ENCODE results near the gene ASRGL1.

The ASRGL1 gene

DNA sequence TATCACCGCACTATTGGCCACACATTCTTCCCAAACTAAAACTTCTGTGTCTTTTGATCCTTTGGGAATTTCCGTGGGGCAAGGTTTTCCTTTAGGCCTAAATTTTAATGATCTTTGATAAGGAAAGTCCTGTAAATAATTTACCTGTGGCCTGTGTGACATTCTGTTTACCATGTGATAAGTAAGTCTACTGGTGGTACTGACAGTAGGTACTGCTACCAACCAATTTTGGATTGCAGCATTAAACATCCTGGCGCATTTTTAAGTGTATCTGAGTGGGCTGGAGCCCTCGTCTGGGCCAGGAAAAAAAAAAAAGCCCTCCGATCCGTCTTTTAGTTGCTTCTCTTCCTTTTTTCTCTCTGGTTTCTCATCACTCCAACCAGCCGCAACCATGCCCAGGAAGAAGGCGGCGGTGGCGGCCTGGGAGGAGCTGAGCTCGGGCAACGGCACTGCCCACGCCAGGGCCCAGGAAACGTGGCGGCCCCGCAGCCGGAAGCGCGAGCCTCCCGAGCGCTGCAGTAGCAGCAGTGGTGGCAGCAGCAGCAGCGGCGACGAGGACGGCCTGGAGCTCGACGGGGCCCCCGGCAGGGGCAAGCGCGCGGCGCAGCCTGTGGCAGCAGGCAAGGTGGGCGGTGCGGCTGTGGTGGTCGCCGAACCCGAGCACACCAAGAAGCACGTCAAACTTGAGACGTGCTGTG, 33.6 kb downstream of the ASRGL1 start:
- Histone ChIP-seq H3K27me3 (ENCODE audit: insufficient read depth, low read length, poor library complexity, severe bottlenecking) (no peaks in the 10 kb centered on the region), H3F3A (ENCODE audit: low read depth) (no peaks in the 10 kb centered on the region), H2AFZ (ENCODE audit: low read length) (no peak overlapping the region), H3K9ac (ENCODE audit: low read depth, low read length, poor library complexity, severe bottlenecking) (no peak overlapping the region), H4K20me1 (ENCODE audit: insufficient read depth, low read length, poor library complexity, severe bottlenecking) (no peaks in the 10 kb centered on the region), H3K79me2 (ENCODE audit: insufficient read depth, low read length) (no peaks in the 10 kb centered on the region), H3K36me3 (ENCODE audit: insufficient read depth, low read length) (no peaks in the 10 kb centered on the region), H3K4me2 (ENCODE audit: low read depth, low read length, poor library complexity, severe bottlenecking) (no peak overlapping the region), H3K9me2 (replicated peaks; ENCODE audit: low read depth, low read length) (no peaks in the 10 kb centered on the region), H3K4me1 (ENCODE audit: insufficient read depth, low read length, poor library complexity, severe bottlenecking) (no peaks in the 10 kb centered on the region), H3K9me3 (ENCODE audit: insufficient read depth, low read depth, low read length) (no peaks in the 10 kb centered on the region), H3K4me3 (ENCODE audit: low read length, poor library complexity, severe bottlenecking) (no peak overlapping the region)
- TF ChIP-seq EZH2phosphoT487 (IDR thresholded peaks at IDR 0.05; ENCODE audit: borderline replicate concordance): no peak
- TF ChIP-seq, protein P1, sequence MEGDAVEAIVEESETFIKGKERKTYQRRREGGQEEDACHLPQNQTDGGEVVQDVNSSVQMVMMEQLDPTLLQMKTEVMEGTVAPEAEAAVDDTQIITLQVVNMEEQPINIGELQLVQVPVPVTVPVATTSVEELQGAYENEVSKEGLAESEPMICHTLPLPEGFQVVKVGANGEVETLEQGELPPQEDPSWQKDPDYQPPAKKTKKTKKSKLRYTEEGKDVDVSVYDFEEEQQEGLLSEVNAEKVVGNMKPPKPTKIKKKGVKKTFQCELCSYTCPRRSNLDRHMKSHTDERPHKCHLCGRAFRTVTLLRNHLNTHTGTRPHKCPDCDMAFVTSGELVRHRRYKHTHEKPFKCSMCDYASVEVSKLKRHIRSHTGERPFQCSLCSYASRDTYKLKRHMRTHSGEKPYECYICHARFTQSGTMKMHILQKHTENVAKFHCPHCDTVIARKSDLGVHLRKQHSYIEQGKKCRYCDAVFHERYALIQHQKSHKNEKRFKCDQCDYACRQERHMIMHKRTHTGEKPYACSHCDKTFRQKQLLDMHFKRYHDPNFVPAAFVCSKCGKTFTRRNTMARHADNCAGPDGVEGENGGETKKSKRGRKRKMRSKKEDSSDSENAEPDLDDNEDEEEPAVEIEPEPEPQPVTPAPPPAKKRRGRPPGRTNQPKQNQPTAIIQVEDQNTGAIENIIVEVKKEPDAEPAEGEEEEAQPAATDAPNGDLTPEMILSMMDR (conservative IDR thresholded peaks at IDR 0.05; ENCODE audit: low read length): no peak

DNA sequence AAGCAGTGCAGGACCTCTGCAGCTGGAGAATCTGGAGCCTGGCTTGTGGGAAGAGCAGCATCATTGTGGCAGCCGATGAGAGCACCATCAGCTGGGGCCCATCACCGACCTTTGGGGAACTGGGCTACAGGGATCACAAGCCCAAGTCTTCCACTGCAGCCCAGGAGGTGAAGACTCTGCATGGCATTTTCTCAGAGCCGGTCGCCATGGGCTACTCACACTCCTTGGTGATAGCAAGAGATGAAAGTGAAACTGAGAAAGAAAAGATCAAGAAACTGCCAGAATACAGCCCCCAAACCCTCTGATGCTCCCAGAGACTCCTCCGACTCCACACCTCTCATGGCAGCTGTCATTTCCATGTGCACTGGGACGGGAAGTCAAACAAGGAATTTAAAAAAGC, 35.6 kb downstream of the ASRGL1 start:
- no peak overlapping the region for H3K4me2 ChIP-seq (ENCODE audit: low read depth, low read length, poor library complexity, severe bottlenecking)
- no peaks in the 10 kb centered on the region for H3K9me3 ChIP-seq (ENCODE audit: insufficient read depth, low read depth, low read length)

DNA sequence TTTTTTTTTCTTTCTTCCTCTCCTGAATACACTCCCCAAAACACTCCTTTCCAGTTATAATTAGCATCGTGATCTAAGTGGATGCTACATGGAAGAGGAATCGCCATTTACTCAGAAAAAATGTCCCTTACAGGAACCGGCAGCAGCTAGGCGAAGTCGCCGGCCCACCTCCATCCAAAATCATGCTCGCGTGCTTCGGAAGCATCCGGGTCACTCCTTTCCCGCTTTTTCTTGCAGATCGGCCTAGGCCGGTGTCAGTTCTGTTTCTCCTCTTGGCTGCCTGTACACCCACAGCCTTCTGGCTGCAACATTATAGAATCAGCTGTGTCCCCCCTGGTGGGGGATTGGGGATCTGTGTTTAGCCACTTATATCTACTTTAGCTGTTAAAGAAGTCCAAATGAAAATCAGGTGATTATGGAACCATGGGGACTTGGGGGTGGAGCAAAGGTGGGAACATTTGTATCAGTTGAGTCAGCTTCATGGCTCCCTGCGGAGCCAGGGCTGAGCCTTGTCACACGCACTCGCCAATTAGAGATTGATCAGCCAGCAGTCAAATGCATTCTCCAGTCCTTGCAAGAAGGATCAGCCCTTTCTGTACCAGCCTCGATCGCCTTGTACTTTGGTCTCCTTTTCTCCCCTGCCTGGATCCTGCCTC, 36.3 kb downstream of the ASRGL1 start:
- no peak overlapping the region for H3K9ac ChIP-seq (ENCODE audit: low read depth, low read length, poor library complexity, severe bottlenecking)
- no peak overlapping the region for H3K4me3 ChIP-seq (ENCODE audit: low read length, poor library complexity, severe bottlenecking)
- no peaks in the 10 kb centered on the region for H3K27me3 ChIP-seq (ENCODE audit: insufficient read depth, low read length, poor library complexity, severe bottlenecking)
- no peaks in the 10 kb centered on the region for H3K36me3 ChIP-seq (ENCODE audit: insufficient read depth, low read length)
- H3K4me1 ChIP-seq (ENCODE audit: insufficient read depth, low read length, poor library complexity, severe bottlenecking): no peaks in the 10 kb centered on the region
- H3K79me2 ChIP-seq (ENCODE audit: insufficient read depth, low read length): no peaks in the 10 kb centered on the region
- no peak overlapping the region for H3K4me2 ChIP-seq (ENCODE audit: low read depth, low read length, poor library complexity, severe bottlenecking)
- TF ChIP-seq EZH2phosphoT487 (IDR thresholded peaks at IDR 0.05; ENCODE audit: borderline replicate concordance): no peak
- TF ChIP-seq, protein P1 (conservative IDR thresholded peaks at IDR 0.05; ENCODE audit: low read length): no peak
- H3F3A ChIP-seq (ENCODE audit: low read depth): no peaks in the 10 kb centered on the region
- no peaks in the 10 kb centered on the region for H4K20me1 ChIP-seq (ENCODE audit: insufficient read depth, low read length, poor library complexity, severe bottlenecking)
- H2AFZ ChIP-seq (ENCODE audit: low read length): no peak overlapping the region
- H3K9me2 ChIP-seq (replicated peaks; ENCODE audit: low read depth, low read length): no peaks in the 10 kb centered on the region
- H3K9me3 ChIP-seq (ENCODE audit: insufficient read depth, low read depth, low read length): no peaks in the 10 kb centered on the region

More for the DNA sequence above, 35.6 kb downstream of the ASRGL1 start:
- TF ChIP-seq EZH2phosphoT487 (IDR thresholded peaks at IDR 0.05; ENCODE audit: borderline replicate concordance): no peak
- TF ChIP-seq, protein P1 (conservative IDR thresholded peaks at IDR 0.05; ENCODE audit: low read length): no peak
- H3K4me1 ChIP-seq (ENCODE audit: insufficient read depth, low read length, poor library complexity, severe bottlenecking): no peaks in the 10 kb centered on the region
- no peak overlapping the region for H3K4me3 ChIP-seq (ENCODE audit: low read length, poor library complexity, severe bottlenecking)
- H3K9me2 ChIP-seq (replicated peaks; ENCODE audit: low read depth, low read length): no peaks in the 10 kb centered on the region
- H3K9ac ChIP-seq (ENCODE audit: low read depth, low read length, poor library complexity, severe bottlenecking): no peak overlapping the region
- no peaks in the 10 kb centered on the region for H3F3A ChIP-seq (ENCODE audit: low read depth)
- no peak overlapping the region for H2AFZ ChIP-seq (ENCODE audit: low read length)
- H3K36me3 ChIP-seq (ENCODE audit: insufficient read depth, low read length): no peaks in the 10 kb centered on the region
- no peaks in the 10 kb centered on the region for H3K27me3 ChIP-seq (ENCODE audit: insufficient read depth, low read length, poor library complexity, severe bottlenecking)
- no peaks in the 10 kb centered on the region for H4K20me1 ChIP-seq (ENCODE audit: insufficient read depth, low read length, poor library complexity, severe bottlenecking)
- no peaks in the 10 kb centered on the region for H3K79me2 ChIP-seq (ENCODE audit: insufficient read depth, low read length)
